Stimulated activated naive CD8-positive, alpha-beta T cell treated with anti-CD3 and anti-CD28 coated beads, Interleukin-15, Interleukin-2, amounts not matched to agents 100 U/mL and 50 U/mL, for 24 hours (primary cell): ENCODE measurements around the gene MROH2A.
A peak's percentile ranks its signal among the peaks of the same experiment; 100 is the strongest.

Experiments used
- ATAC-seq: fragments of 150-1000 bp; cut with Tn5 transposase; one replicate; pipeline ENCODE4 v1.10.0; 2021
- DNase-seq: peaks from one replicate; pipeline ENCODE4 v3.0.0; 2021

Gene MROH2A

DNA sequence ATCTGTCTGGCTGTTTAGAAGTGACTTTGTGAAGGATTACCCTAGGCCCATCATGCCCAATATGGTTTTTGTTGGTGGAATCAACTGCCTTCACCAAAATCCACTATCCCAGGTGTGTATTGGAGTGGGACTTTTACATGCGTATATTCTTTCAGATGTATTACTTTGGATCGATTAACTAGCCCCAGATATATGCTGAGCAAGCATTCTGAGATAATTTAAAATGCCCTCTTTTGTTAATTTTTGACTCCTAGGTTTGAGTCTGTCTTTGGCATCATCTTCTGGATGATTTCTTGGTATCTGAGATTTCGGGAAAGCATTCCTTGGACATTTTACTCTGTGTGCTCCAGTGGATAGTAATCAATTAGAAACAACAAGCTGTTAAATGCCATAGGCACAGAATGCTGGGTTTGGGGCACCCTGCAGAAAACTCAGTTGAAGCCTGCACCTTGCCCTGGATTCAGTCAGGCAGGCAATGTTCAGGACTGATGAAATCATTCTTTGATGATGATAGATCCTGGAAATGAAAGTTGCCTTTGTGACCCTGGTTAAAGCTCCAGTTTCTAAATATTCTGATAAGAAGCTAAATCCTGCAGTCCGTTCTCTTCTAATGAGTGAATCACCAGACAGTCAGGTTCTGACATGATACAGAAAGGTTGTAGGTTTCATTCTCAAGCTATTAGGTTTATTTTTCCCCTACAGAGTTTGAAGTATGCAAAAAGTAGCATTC lies 16.9 kb upstream of the MROH2A start:
- ATAC-seq (no peak), DNase-seq (no peak)

DNA sequence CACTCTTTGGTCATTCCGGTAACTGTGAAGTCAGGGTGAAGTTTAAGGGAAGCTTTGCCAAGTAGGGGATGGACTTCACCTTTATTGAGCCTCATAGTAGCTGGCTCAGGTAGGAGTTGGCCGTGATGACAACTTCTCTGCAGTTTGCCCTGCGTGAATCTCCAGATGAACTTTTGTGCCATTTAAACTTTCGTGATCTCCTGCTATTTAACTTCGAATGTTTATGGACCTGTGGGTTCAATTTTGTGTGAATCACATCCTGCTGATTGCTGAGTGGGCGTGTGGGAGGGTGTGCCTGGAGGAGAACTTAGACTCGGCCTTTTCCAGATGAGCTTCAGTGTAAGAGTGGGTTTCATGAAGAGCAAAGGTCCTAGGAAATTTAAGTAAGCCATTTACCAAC lies 13.9 kb upstream of the MROH2A start:
- DNase-seq (no peak), ATAC-seq (no peak)

DNA sequence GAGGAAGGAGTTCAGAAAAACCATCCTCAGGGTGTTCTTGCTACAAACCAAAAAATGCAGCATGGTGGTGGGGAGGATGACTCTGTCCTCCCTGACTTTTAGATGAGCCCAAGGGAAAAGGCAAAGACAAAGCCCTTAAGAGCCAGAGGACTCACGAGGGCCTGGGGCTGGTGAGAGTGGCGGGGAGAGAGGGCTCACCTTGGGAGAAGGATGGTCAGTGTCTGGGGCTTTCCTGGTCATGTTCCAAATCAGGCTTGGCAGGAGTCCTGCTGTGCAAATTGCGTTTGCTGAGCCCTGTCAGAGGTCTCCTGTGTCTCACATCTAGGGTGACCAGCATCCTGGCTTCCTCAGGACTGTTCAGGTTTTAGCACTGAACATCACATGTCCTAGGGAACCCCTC lies 13.4 kb upstream of the MROH2A start:
- ATAC-seq (no peak), DNase-seq (no peak)

DNA sequence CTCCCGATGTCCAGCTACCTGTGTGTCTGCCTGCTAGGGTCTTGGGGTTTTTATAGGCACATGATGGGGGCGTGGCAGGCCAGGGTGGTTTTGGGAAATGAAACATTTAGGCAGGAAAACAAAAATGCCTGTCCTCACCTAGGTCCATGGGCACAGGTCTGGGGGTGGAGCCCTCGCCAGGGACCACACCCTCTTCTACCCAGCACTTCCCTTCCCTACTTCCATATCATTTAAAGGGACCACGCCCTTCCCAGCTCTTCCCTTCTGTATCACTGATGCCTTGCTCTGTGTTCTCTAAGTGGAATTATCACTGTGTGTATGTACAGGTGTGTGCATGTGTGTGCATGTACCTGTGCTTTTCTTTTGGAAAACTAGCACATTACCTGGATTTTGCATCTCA lies 11.7 kb upstream of the MROH2A start:
- no peak for ATAC-seq
- no peak for DNase-seq

DNA sequence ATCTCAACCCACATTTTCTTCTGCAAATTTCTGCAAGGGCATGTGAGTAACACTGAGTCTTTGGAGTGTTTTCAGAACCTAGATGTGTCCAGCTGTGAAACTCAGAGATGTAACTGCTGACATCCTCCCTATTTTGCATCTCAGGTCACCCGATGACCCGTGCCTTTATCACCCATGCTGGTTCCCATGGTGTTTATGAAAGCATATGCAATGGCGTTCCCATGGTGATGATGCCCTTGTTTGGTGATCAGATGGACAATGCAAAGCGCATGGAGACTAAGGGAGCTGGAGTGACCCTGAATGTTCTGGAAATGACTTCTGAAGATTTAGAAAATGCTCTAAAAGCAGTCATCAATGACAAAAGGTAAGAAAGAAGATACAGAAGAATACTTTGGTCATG lies 10.1 kb upstream of the MROH2A start:
- ATAC-seq (no peak), DNase-seq (no peak)

DNA sequence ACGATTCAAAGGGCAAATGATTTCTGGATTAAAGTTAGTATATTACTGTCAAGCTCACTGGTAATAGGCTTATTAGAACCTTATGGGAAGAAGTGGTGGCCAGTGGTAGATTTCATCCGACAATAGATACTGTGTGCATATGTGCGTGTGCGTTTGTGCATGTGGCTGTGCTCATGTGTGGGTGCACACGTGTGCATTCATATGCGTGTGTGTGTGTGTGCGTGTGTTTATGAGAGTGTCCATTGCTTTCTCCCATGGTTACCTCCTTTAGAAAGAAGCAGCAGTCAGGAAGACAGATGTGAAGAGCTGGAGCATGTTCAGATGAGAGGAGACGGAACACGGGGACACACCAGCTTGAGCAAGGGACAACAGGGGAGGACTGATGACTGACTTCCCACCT lies 8.9 kb upstream of the MROH2A start:
- DNase-seq (no peak), ATAC-seq (no peak)

DNA sequence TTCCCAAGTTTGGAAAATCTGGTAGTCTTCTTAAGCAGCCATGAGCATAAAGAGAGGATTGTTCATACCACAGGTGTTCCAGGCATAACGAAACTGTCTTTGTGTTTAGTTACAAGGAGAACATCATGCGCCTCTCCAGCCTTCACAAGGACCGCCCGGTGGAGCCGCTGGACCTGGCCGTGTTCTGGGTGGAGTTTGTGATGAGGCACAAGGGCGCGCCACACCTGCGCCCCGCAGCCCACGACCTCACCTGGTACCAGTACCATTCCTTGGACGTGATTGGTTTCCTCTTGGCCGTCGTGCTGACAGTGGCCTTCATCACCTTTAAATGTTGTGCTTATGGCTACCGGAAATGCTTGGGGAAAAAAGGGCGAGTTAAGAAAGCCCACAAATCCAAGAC lies 6.0 kb upstream of the MROH2A start:
- DNase-seq (no peak), ATAC-seq (no peak)

DNA sequence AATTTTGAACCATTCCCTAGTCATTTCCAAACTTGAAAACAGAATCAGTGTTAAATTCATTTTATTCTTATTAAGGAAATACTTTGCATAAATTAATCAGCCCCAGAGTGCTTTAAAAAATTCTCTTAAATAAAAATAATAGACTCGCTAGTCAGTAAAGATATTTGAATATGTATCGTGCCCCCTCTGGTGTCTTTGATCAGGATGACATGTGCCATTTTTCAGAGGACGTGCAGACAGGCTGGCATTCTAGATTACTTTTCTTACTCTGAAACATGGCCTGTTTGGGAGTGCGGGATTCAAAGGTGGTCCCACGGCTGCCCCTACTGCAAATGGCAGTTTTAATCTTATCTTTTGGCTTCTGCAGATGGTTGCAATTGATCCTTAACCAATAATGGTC lies 5.5 kb upstream of the MROH2A start:
- no peak for ATAC-seq
- DNase-seq: no peak

DNA sequence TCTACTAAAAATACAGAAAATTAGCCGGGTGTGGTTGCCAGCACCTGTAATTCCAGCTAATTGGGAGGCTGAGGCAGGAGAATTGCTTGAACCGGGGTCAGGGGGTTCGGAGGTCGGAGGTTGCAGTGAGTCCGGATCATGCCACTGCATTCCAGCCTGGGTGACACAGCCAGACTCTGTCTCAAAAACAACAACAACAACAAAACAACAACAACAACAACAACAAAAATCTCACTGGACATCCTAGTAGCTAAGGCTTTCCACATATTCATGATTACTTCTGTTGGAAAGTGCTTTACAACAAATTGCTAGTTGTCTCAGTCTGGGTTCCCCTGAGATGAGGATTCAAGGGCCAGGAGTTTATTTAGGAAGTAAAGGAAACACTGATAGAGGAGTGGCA lies 4.3 kb upstream of the MROH2A start:
- ATAC-seq (no peak), DNase-seq (no peak)

DNA sequence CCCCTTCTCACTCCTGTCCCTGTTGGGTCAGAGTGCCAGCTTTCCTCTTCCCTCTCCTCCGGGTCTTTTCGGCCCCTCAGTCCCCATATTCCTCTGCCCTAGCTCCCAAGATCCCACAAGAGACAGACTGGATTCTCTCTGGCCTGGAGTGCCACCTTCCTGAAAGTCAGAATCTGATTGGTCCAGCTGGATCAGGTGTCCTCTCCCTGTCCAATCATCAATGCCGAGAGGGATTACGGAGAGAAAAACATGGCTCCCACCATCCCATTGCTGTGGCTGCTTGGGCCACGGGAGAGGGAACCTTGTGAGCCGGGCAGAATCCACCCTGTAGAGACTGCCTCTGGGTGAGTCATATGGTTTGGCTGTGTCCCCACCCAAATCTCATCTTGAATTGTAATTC lies 2.7 kb upstream of the MROH2A start:
- ATAC-seq (no peak), DNase-seq (no peak)

DNA sequence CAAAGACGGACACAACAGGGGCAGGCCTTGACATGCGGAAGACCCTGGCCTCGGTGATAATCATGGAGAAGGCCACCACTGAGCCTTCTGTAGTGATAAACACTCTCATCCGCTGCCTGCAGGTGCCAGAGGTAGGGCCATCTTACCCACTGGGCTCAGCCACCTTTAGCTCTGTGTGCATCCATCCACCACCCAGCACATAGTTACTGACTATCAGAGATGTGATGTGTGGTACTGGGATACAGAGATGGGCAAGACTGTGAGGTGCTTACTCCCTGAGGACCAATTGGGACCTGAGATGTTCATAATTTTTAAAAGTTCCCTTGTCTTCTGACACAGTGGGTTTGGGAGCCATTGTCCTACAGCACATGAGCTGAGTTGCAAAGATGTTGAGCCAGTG lies 1.6 kb downstream of the MROH2A start:
- ATAC-seq: no peak

DNA sequence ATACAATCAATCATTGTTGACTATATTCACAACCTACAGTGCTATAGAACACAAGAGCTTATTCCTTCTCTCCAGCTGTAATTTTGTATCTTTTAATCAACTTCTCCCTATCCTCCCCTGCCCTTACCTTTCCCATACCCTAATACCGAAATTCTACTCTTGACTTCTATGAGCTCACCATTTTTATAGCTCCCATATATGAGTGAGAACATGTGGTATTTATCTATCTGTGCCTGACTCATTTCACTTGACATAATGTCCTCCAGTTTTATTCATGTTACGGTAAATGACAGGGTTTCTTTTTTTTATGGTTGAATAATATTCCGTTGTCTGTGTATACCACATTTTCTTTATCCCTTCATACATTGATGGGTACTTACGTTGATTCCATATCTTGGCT lies 2.6 kb downstream of the MROH2A start:
- DNase-seq (no peak), ATAC-seq (no peak)

More for the DNA sequence above, 1.6 kb downstream of the MROH2A start:
- no peak for DNase-seq

DNA sequence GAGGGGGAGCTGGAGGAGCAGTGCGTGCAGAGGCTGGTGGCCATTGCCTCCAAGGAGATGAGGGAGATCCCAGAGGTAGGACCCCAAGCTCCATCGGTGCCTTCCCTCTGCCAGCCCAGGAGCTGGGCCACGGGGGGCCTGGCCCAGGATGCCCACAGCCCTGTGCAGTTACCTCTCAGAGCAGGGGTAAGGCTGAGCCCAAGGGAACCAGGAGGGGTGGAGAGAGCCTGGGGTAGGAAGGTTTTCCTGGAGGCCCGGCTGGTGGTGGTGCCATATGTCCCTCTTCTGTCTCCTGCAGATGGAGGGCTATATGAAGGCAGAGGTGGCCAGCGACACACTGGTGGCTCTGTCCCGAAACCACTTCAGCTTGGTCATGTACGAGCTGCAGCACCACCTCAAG lies 11.4 kb downstream of the MROH2A start:
- ATAC-seq: peak; percentile 32
- no peak for DNase-seq

DNA sequence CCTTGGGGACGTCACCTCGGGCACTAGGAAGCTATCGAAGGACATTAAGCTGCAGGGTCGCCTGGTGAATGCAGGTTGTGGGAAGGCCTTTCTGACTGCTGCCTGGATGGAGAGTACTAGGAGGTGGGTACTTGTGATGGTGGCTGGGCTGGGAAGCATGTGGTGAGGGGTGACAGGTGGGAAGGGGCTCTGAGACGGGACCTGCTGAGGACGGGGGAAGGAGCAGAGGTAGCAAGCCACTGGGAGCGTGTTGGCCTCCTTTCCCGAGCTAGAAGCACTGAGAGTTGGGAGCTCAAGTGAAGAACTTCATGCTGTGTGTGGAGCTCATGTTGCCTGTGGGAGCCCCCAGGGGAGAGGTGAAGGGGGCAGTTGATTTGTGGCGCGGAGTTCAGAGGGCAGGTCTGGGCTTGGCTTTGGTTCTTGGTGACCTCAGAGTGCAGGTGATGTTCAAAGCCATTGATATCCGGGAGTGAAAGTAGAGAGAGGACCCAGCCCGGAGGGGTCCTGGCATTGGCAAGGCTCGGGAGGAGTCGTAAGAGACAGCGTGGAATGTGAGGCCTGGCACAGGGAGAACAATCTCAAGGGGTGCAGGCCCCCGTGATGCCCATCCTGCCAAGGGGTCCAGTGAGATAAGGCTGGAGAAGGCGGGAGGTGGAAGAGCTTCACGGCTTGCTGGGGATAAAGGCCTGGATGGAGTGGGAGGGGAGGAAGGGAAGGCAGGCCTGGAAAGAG lies 13.2 kb downstream of the MROH2A start:
- DNase-seq (no peak), ATAC-seq (no peak)

DNA sequence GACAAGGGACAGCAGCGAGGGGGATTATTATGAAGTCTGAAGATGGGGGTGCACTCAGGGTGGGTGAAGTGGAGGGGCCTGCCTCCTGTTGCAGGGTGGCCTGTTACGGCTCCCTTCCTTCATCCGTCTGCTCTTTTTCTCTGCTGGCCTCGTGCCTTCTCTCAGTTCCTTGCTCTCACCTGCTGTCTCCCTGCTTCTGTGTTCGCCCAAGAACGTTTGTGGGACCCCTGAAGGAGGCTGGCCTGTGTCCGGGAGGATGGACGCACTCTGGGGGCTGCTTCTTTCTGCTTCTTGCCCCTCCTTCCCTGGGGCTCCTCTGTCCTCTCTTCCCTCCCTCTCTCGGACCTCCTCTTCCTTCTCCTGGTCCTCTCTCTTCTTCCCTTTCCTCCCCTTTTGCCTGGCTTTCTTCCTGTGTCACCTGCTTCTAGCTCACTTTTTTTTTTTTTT lies 13.8 kb downstream of the MROH2A start:
- no peak for DNase-seq
- no peak for ATAC-seq

DNA sequence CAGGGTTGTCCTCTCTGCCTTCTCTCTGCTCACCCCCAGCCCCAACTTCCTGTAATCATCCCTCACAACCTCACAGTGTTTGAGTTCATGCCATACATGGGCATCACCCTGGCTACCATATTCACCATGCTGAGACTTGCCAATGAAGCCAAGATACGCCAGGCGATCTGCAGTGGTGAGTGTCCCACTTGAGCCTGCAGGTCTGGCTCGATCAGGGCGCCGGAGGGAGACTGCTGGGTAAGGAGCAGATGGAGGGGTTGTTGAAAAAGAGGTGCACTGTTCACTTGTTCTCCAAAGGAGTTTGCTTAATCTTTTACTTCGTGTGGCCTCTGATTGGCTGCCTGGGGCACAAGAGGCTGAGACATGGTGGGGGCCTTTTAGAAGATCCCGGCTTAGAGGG lies 14.6 kb downstream of the MROH2A start:
- DNase-seq (no peak), ATAC-seq (no peak)

DNA sequence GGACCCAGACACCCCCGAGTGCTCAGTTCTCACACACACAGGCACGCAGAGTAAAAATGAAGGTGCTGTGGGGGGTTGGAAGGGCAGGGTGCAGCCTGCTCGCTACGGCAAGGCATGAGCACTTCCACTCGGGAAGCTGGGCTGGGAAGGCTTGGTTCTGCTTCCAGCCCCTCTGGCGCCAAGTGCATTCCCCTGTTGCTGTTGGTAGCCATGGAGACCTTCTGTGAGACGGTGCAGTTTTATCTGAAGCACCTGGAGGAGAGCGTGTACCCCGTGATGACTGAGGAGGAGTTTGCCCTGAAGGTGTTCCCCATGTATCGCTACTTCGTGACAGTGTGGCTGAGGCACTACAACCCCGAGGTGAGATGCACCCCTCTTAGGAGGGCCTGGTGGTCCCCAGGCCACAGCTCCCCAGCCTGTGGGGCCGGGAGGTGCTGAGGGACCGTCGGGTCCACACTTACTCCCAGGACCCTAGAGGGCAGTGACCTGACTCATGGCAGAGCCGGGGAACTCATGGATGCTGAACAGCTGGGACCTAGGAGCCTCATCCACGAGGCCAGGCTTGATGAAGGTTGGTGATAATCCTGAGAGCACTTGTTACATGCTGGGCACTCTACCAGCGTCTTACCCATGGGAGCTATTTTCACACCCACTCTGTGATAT lies 15.5 kb downstream of the MROH2A start:
- ATAC-seq (no peak), DNase-seq (no peak)

DNA sequence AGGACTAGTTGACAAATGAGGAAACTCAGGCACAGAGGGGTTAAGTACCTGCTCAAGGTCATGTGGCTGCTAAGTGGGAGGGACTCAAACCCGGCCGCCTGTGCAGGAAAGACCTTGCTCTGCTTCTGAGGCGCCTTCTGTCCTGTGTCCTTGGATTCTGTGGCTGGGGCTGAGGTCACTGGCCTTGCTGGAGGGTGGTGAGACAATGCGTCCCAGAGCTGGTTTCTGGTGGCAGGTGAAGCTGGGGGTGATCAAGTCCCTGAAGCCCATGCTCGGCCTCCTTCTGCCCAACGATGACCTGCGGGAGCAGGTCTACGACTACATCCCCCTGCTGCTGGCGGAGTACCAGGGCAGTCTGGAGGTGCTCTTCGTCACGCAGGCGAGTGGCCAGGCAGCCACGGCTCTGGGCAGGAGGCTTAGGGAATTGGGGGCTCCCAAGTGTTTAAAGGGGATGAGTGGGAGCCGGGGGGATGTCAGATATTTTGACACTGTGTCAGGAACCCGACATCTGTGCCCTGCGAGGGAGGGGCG lies 16.1 kb downstream of the MROH2A start:
- DNase-seq: no peak
- no peak for ATAC-seq

DNA sequence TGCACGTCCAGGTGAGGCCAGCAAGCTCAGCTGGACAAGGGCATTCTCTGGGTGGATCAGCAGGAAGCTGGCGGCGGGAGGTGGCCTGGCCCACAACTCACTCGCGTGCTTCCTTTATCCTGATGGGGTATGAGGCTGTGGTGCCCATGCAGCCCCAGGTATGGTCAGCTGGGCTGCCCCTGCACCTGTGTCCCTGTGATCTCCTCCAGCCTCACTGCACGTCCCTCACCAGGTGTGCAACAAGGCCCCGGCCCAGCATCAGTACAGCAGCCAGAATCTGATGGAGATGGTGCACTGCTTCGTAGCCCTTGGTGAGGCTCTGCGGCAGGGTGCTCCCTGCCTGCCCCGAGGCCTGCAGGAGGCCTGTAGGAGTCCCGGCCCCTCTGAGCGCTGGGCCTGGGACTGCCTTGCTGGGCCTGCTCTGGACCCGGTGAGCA lies 17.6 kb downstream of the MROH2A start:
- ATAC-seq (no peak), DNase-seq (no peak)

DNA sequence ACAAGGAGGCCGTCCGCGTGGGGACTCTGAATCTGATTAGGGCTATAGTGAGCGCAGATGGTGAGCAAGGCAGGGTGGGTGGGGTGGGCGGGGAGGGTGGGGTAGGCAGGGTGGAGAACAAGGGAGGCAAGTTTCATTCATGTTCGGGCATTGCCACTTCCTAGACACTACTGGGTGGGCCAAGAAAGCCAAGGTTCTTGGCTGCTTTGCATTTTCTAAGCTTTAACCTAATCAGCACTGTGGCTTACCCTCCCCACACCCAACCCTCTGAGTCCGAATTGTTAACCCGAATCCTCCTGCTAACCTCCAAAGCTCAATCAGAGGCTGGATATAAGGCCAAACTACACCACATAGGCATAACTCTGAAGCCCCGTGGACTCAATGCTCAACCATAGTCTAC lies 18.1 kb downstream of the MROH2A start:
- DNase-seq (no peak), ATAC-seq (no peak)

DNA sequence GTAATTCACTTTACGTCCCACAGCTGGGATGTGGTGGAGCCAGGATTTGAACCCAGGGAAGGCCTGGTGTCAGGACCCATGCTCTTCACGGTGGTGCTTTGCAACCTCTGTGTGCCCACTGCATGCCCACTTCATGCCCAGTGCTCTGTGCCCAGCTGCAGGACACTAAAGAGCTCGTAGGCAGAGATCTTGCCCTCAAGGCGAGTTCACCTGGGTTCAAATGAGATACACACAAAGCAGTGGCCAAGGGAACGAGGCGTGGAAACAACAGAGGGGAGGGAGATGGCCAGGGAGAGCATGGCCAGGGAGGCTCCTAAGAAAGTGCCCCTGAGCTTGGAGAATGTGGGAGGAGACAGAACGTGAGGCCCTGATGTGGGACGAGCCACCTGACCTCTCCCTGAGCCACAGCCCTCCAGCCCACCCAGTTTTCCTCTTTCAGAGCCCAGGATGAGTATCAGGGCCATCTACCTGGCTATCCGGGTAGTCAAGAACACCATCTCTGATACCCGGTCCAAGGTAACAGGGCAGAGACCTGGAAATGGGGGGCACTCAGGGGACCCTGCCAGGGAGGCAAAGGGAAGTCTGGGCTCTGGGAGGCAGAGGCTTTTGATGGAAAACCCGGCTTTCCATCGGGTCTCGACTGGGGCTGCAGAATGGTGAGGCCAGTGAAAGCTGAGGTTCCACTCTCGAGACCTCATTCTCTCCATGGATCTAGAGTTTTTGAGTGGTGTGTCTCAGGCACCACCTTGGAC lies 20.4 kb downstream of the MROH2A start:
- ATAC-seq (no peak), DNase-seq (no peak)

DNA sequence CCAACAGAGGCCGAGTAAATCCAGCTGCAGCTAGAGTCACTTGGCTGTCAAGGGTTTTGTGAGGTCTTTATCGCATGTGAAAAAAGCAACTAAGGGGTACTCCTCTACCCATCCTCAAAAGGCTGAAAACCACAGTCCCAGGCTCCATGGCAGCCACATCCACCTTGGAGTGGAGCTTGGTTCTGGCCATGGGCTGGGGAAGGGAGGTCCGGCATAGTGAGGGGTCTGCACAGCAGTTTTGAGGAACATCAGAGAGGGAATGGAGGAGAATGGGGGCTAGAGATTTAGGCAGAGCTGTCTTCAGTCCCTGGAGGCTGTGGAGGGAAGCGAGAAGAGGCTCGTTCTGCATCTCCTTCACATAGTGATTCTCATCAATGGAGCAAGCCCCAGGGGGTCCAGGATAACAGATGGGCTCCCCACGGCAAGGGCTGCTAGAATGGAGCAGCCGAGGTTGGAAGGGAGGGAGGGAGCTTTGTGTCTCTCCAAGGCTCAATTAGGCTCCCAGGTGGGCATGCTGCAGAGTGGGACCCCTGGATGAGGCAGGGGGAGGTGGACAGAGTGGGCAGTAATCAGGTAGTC lies 21.0 kb downstream of the MROH2A start:
- ATAC-seq (no peak), DNase-seq (no peak)
